Lung (tissue), 12 donors: ENCODE data around the gene LYSMD4. TPM values are rescaled to one million over a fixed set of nuclear protein-coding genes. Genes with fewer than 3 reads are reported as not detected.

Experiments
- ATAC-seq: fragments of 200-7000 bp; cut with Tn5 transposase; one replicate; pipeline ENCODE4 v1.9.1; 2020; ENCODE audit warnings: moderate number of reproducible peaks; ENCODE audit not compliant: insufficient read depth, low FRiP score
- DNase-seq, 3 donors: peaks; one replicate each; pipeline ENCODE4 v3.0.0-alpha.2; 2013 to 2017
- H3K27ac ChIP-seq, 2 donors: one replicate each; pipeline ENCODE4 v1.5.1; 2013; ENCODE audit warnings: mild to moderate bottlenecking in 2 of 2, moderate library complexity in 2 of 2, control low read depth in 1 of 2, inconsistent platforms in 1 of 2, low read depth in 1 of 2, low read length in 1 of 2
- H3K27me3 ChIP-seq, 3 donors: one replicate each; pipeline ENCODE4 v1.5.1; 2013; ENCODE audit warnings: low read length in 2 of 3; ENCODE audit not compliant: control insufficient read depth in 3 of 3, insufficient read depth in 3 of 3
- H3K36me3 ChIP-seq, 4 donors: one replicate each; pipeline ENCODE4 v1.5.1; 2013; ENCODE audit warnings: low read length in 4 of 4, mild to moderate bottlenecking in 1 of 4, moderate library complexity in 1 of 4; ENCODE audit not compliant: control insufficient read depth in 4 of 4, insufficient read depth in 4 of 4
- H3K4me1 ChIP-seq, 5 donors: one replicate each; pipeline ENCODE4 v1.5.1; 2013; ENCODE audit warnings: low read length in 5 of 5, mild to moderate bottlenecking in 2 of 5, moderate library complexity in 1 of 5; ENCODE audit not compliant: control insufficient read depth in 5 of 5, insufficient read depth in 5 of 5
- H3K4me3 ChIP-seq: one replicate; pipeline ENCODE4 v1.5.1; 2013; ENCODE audit warnings: mild to moderate bottlenecking, control low read depth, moderate library complexity
- H3K9ac ChIP-seq, 2 donors: one replicate each; pipeline ENCODE4 v1.5.1; 2013; ENCODE audit warnings: low read length in 2 of 2, control low read depth in 1 of 2; ENCODE audit not compliant: insufficient read depth in 1 of 2
- H3K9me3 ChIP-seq, 4 donors: one replicate each; pipeline ENCODE4 v1.5.1; 2013; ENCODE audit warnings: low read length in 3 of 4, mild to moderate bottlenecking in 1 of 4, moderate library complexity in 1 of 4; ENCODE audit not compliant: control insufficient read depth in 4 of 4, insufficient read depth in 3 of 4
- WGBS, 2 donors: extraction: QIAGEN DNeasy Blood & Tissue Kit; methylation state at CpG; one replicate each; pipeline ENCODE4 v1.1.7; 2013; 5-methylcytosine and 5-hydroxymethylcytosine counted together
- polyA plus RNA-seq, 2 donors: library from polyadenylated mRNA; stranded (reverse); fragments of 200-250 nt; gene quantifications; one replicate each; pipeline ENCODE4 v1.2.1, GENCODE V29; 2013
- total RNA-seq, 2 donors: library from RNA; depleted of rRNA in 1 of 2; stranded (reverse); fragments of >200 nt in 1 of 2; gene quantifications; one replicate each; pipeline ENCODE4 v1.2.1, GENCODE V29; 2014 to 2021
- TF ChIP-seq, protein P1 (sequence below): IDR thresholded peaks from 2 replicates; pipeline ENCODE4 v1.5.1; 2012; ENCODE audit warnings: mild to moderate bottlenecking; ENCODE audit errors: control extremely low read depth, extremely low read depth
- donor health status: control.
- donor health status: control.
- donor health status: Bipolar disorder and iron deficiency.
- donor health status: healthy.
- donor health status: DM: yes; HTN: yes; CAD: no.

Gene LYSMD4
- total and polyA plus RNA-seq, 4 donors: 3.7 to 12.4 (median 9.5) TPM

DNA sequence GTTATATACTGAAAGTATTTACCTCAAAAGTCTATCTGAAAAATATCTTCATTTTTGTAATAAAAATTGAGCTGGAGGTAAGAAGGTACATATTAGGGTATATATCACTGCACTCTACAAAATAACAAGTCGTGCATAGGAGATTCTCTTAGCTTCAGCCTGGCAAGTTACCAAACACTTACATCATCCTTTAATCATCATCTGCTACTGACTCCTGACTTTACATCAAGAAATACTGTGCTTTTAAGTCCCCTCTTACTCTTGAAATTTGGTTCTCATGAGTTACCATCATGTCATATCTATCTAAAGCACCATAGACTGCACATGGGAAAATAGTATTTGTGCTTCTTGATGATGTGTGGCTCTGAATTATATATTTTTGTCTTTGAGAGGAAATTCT is 50.8 kb downstream of the LYSMD4 start:
- Histone ChIP-seq H3K4me1 (peaks cover 0 to 4% (median 0%) of the 10 kb centered on the region in 5 donors), H3K36me3 (peaks cover 2 to 32% (median 17%) of the 10 kb centered on the region in 4 donors), H3K27me3 (no peaks in the 10 kb centered on the region), H3K27ac (no peak overlapping the region), H3K9ac (no peak overlapping the region), H3K4me3 (no peak overlapping the region), H3K9me3 (peaks cover 0 to 5% (median 2%) of the 10 kb centered on the region in 4 donors)
- TF ChIP-seq, protein P1, sequence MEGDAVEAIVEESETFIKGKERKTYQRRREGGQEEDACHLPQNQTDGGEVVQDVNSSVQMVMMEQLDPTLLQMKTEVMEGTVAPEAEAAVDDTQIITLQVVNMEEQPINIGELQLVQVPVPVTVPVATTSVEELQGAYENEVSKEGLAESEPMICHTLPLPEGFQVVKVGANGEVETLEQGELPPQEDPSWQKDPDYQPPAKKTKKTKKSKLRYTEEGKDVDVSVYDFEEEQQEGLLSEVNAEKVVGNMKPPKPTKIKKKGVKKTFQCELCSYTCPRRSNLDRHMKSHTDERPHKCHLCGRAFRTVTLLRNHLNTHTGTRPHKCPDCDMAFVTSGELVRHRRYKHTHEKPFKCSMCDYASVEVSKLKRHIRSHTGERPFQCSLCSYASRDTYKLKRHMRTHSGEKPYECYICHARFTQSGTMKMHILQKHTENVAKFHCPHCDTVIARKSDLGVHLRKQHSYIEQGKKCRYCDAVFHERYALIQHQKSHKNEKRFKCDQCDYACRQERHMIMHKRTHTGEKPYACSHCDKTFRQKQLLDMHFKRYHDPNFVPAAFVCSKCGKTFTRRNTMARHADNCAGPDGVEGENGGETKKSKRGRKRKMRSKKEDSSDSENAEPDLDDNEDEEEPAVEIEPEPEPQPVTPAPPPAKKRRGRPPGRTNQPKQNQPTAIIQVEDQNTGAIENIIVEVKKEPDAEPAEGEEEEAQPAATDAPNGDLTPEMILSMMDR: no peak
- peak in 2 of 3 donors; percentile 49 to 77 for DNase-seq
- no peak for ATAC-seq
- WGBS, 2 donors: 63 to 73% methylated on average over 1 of the region's 1 CpG

DNA sequence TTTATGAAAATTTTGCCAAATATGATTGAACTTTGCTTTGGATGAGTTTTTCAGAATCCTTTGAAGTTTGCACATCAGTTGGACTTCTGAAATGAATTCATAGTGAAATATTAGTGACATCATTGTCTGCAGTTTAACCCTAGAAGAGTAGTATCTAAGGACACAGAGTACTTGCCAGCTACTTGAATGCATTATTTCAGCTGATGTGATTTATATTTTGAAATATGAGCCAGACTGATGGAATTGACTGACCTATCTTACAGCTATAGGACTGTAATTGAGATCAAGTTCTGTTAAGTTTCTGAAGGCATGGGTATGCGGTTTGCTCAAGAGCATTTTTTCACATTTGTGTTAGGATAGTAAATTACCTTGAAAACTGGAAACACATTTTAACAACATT is 51.2 kb downstream of the LYSMD4 start:
- ATAC-seq: no peak
- no peak overlapping the region for H3K27ac ChIP-seq
- H3K27me3 ChIP-seq: no peaks in the 10 kb centered on the region
- TF ChIP-seq, protein P1: no peak
- no peak for DNase-seq
- H3K36me3 ChIP-seq: peaks cover 2 to 30% (median 16%) of the 10 kb centered on the region in 4 donors
- no peak overlapping the region for H3K9ac ChIP-seq
- H3K4me1 ChIP-seq: peaks cover 0 to 5% (median 0%) of the 10 kb centered on the region in 5 donors
- no peak overlapping the region for H3K4me3 ChIP-seq
- H3K9me3 ChIP-seq: peaks cover 0 to 5% (median 2%) of the 10 kb centered on the region in 4 donors
- WGBS, 2 donors: 89 to 92% methylated on average over 1 of the region's 1 CpG

DNA sequence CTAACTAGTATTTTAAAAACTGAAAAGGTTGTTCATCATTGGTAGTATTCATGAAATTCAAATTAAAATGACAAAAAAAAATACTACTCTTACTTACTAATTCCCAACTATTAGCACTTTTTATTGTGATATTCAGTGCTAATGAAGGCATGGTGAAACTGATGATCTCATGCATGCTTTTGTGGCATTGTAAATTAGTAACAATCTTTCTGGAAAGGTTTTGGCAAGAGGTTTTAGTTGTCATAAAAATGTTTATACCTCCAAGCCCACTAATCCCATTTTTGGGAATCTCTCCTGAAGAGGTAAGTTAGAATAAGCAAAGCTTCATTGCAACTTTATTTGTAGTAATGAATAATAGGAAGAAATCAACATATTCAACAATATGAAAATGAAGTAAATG is 53.0 kb downstream of the LYSMD4 start:
- peaks cover 0 to 5% (median 0%) of the 10 kb centered on the region in 5 donors for H3K4me1 ChIP-seq
- no peak overlapping the region for H3K9ac ChIP-seq
- no peak overlapping the region for H3K4me3 ChIP-seq
- TF ChIP-seq, protein P1: no peak
- peaks cover 3 to 34% (median 16%) of the 10 kb centered on the region in 4 donors for H3K36me3 ChIP-seq
- no peaks in the 10 kb centered on the region for H3K27me3 ChIP-seq
- ATAC-seq (no peak), DNase-seq (no peak)
- H3K9me3 ChIP-seq: no peaks in the 10 kb centered on the region
- no peak overlapping the region for H3K27ac ChIP-seq

DNA sequence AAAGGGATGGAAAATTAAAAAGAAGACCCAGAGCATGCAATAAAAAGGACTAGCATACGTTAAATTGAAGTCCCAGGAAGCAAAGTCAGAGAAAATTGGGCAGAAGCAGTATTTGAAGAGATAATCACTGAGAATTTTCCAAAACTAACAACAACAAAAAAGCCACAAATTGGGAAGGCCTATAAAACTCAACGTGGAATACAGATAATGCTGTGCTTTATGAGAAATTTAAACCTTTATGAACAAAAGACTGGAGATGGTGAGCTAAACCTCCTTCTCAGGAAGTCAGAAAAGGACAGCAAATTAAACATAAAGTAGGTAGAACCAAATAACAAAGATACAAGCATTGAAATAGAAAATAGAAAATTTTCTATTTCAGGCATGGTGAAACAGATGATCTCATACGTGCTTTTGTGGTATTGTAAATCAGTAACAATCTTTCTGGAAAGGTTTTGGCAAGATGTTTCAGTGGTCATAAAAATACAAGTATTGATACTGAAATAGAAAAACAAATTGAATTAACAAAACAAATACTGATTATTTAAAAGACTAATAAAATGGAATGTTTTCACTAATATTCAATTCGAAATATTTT is 55.6 kb downstream of the LYSMD4 start:
- Histone ChIP-seq H3K9ac (no peak overlapping the region), H3K27me3 (no peaks in the 10 kb centered on the region), H3K36me3 (peaks cover 8 to 42% (median 27%) of the 10 kb centered on the region in 4 donors), H3K4me3 (no peak overlapping the region), H3K4me1 (peaks cover 0 to 5% (median 0%) of the 10 kb centered on the region in 5 donors), H3K27ac (no peak overlapping the region), H3K9me3 (no peaks in the 10 kb centered on the region)
- WGBS, 2 donors: 90 to 91% methylated on average over 4 of the region's 4 CpGs
- TF ChIP-seq, protein P1: no peak
- no peak for ATAC-seq
- DNase-seq: no peak
